ENCODE results near the gene CBX8. TPM values are rescaled to one million over a fixed set of nuclear protein-coding genes. Genes with fewer than 3 reads are reported as not detected.

Gene CBX8
- total and polyA plus RNA-seq, 10 donors: 2.1 to 5.6 (median 3.4) TPM

DNA sequence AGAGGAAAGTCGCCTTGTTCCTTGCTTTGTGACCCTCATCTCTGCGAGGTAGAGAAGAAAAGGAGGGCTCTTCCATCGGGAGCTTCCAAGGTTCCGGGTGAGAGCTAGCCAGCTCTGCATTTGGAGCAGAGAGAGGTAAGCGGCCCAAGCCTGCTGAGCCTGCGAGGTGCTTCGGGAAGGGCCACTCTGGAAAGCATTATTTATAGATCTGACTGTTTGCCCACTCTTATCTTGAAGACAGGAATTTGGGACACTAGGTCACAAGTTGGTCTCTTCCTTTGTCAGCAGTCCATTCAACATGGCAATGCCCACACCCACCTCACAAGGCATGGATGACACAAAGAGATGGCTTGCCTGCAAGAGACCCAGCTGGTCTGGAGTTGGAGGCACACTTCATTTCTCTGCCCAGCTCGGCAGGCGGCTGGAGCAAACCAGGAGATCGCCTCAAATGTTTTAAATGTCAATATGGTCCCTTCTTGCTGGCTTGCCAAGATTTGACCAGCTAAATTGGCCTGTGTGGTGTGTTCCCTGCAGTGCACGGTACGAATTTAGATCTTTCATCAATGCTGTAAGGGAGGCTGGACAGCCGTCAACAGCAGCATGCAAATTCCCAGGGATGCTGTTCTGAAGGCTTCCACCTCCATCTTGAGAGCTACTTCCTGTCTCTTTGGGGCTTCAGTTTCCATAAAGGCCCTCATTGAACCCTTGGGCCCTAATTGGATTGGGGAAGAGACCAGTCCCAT lies 22.8 kb upstream of the CBX8 start:
- H3K4me3 ChIP-seq: no peak overlapping the region
- TF ChIP-seq POLR2A (IDR thresholded peaks at IDR 0.05): no peak
- TF ChIP-seq, protein P1, sequence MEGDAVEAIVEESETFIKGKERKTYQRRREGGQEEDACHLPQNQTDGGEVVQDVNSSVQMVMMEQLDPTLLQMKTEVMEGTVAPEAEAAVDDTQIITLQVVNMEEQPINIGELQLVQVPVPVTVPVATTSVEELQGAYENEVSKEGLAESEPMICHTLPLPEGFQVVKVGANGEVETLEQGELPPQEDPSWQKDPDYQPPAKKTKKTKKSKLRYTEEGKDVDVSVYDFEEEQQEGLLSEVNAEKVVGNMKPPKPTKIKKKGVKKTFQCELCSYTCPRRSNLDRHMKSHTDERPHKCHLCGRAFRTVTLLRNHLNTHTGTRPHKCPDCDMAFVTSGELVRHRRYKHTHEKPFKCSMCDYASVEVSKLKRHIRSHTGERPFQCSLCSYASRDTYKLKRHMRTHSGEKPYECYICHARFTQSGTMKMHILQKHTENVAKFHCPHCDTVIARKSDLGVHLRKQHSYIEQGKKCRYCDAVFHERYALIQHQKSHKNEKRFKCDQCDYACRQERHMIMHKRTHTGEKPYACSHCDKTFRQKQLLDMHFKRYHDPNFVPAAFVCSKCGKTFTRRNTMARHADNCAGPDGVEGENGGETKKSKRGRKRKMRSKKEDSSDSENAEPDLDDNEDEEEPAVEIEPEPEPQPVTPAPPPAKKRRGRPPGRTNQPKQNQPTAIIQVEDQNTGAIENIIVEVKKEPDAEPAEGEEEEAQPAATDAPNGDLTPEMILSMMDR (IDR thresholded peaks at IDR 0.05 in 8 of 11, conservative IDR thresholded peaks at IDR 0.05 in 3 of 11): no peak
- TF ChIP-seq POLR2AphosphoS5 (IDR thresholded peaks at IDR 0.05): no peak
- no peak for DNase-seq
- H3K36me3 ChIP-seq: no peaks in the 10 kb centered on the region
- H3K27me3 ChIP-seq (replicated peaks in 1 of 7): peaks cover 10 to 53% (median 30%) of the 10 kb centered on the region in 7 donors
- no peaks in the 10 kb centered on the region for H3K9me3 ChIP-seq
- H3K4me1 ChIP-seq: peaks cover 7 to 14% (median 11%) of the 10 kb centered on the region in 6 donors
- WGBS, 5 donors: 85 to 92% (median 91%) methylated on average over 12 to 13 of the region's 13 CpGs
- intact Hi-C loops (cut with DNase I; ENCODE audit: low total_unique reads): no loop called here
- no peak overlapping the region for H3K27ac ChIP-seq

DNA sequence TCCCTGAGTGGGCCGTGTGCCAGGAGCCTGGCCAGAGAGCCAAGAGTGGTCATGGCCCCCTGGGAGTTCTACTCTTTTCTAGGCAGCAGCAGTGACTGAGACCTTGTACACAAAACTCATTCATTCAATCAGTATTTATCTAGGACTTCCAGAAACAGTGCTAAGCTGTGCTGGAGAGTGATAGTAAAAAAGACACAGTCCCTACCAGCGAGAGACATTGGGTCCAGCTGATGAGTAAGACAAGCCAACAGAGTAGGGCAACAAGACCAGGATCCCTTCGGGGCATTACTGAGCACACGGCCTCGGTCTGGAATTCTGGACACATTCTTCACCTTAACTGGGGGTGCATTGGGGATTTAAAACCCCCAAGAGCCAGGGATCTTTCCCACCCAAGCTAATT lies 22.2 kb upstream of the CBX8 start:
- no peaks in the 10 kb centered on the region for H3K36me3 ChIP-seq
- H3K4me3 ChIP-seq: no peak overlapping the region
- H3K27me3 ChIP-seq (replicated peaks in 1 of 7): peaks cover 10 to 60% (median 36%) of the 10 kb centered on the region in 7 donors
- peaks cover 11 to 20% (median 17%) of the 10 kb centered on the region in 6 donors for H3K4me1 ChIP-seq
- WGBS, 5 donors: 79 to 96% (median 87%) methylated on average over 5 of the region's 5 CpGs
- H3K27ac ChIP-seq: no peak overlapping the region
- no peak for DNase-seq
- H3K9me3 ChIP-seq: no peaks in the 10 kb centered on the region
- no peak for TF ChIP-seq POLR2AphosphoS5 (IDR thresholded peaks at IDR 0.05)
- TF ChIP-seq, protein P1 (IDR thresholded peaks at IDR 0.05 in 8 of 11, conservative IDR thresholded peaks at IDR 0.05 in 3 of 11): no peak
- TF ChIP-seq POLR2A (IDR thresholded peaks at IDR 0.05): no peak
- intact Hi-C loops (cut with DNase I; ENCODE audit: low total_unique reads): no loop called here

DNA sequence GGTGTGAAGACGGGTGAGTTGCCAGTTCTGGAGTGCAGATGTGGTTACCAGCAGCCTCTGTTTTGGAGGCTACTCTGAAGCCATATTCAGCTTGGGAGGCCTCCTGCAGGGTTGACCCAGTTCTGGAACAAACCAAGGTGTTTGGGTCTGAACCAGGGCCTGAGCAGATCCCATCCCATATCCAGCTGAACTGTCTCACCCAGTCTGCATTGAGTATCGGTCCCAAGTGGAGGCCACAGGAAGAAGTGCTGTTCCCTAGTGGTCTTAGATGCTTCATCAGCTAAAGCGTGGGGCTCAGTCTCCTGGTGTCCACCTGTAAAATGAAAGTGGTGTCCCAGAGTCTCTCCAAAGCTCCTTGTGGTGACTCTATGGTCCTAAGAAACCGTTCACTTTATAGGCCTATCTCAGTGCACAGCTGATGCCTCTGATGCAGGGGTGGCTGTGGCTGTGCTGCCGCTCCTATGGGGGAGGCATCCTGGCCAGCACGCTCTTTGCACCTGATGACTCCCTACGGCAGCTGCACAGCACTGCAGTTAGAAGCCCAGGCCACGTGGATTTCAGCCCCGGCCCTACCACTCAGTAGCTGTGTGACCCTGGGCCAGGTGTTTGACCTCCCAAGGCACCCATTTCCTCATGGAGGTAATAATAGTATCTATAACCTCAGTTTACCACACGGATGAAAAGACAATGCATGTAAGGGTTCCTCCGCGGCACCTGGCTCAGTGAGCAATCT lies 21.3 kb upstream of the CBX8 start:
- H3K27me3 ChIP-seq (replicated peaks in 1 of 7): peaks cover 10 to 69% (median 42%) of the 10 kb centered on the region in 7 donors
- H3K27ac ChIP-seq: no peak overlapping the region
- WGBS, 5 donors: 83 to 93% (median 91%) methylated on average over 12 of the region's 12 CpGs
- intact Hi-C loops (cut with DNase I; ENCODE audit: low total_unique reads): no loop called here
- no peaks in the 10 kb centered on the region for H3K36me3 ChIP-seq
- H3K4me3 ChIP-seq: no peak overlapping the region
- H3K9me3 ChIP-seq: no peaks in the 10 kb centered on the region
- no peak for TF ChIP-seq POLR2AphosphoS5 (IDR thresholded peaks at IDR 0.05)
- no peak for DNase-seq
- H3K4me1 ChIP-seq: peaks cover 11 to 27% (median 22%) of the 10 kb centered on the region in 6 donors

DNA sequence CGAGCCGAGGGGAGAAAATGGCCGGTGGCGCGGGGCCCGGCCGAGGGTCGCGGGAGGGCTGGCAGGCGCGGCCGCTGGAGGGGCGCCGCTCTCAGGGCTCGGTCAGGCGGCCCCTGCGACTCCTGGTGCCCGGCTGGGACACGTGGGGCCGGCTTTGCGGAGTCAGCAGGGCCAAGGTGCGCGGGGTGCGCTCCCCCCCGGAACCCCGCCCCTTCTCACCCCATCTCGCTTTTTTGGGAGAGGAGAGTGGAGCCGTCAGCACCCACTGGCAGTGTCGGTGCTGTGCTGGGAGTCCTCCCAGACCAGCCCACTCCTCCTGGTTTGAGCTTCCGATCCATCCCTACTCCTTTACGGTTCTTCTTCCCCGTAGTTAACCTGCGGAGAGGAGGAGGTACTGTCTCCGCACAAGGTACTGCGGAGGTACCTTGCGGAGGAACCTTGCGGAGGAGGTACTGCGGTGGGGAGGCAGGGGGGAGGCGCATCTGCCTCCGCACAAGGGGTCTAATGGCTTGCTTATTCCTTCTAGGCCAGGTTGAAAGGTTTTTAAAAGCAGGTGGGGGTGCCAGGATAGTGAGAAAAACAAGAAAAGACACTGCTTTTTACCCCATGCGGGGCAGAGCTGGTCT lies 19.1 kb upstream of the CBX8 start:
- Histone ChIP-seq H3K27ac (no peak overlapping the region), H3K4me3 (peak overlapping the region in 1 of 8 donors; percentile 68), H3K27me3 (replicated peaks in 1 of 7) (peaks cover 26 to 86% (median 65%) of the 10 kb centered on the region in 7 donors), H3K4me1 (peaks cover 30 to 49% (median 43%) of the 10 kb centered on the region in 6 donors), H3K9me3 (no peaks in the 10 kb centered on the region), H3K36me3 (no peaks in the 10 kb centered on the region)
- TF ChIP-seq POLR2AphosphoS5 (IDR thresholded peaks at IDR 0.05): no peak
- TF ChIP-seq, protein P1 (IDR thresholded peaks at IDR 0.05 in 8 of 11, conservative IDR thresholded peaks at IDR 0.05 in 3 of 11): no peak
- no peak for TF ChIP-seq POLR2A (IDR thresholded peaks at IDR 0.05)
- DNase-seq: no peak
- intact Hi-C loops (cut with DNase I; ENCODE audit: low total_unique reads): no loop called here
- 41 to 51% (median 44%) methylated on average over 26 to 41 of the region's 41 CpGs for WGBS, 5 donors

Data from spleen (tissue), 11 donors.